SK-N-SH (cell line): Measurements from ENCODE around the gene TET2. TPM values are rescaled to one million over a fixed set of nuclear protein-coding genes. Genes with fewer than 3 reads are reported as not detected.

Source experiments
- CTCF ChIA-PET: fragments of 300-600, 350-600 bp; formaldehyde crosslinking; extraction: SDS; loops from one replicate; lab custom pipeline; 2021; lab: Yijun Ruan, JAX
- POLR2A ChIA-PET: fragments of 350-600 bp; sonication (Branson Sonifier 250); formaldehyde crosslinking; extraction: SDS; loops from one replicate; lab custom pipeline; 2020; ENCODE audit warnings: antibody characterized with exemption, inconsistent platforms; lab: Yijun Ruan, JAX
- DNase-seq: peaks from one replicate; pipeline ENCODE4 v3.0.0; 2012
- H2AFZ ChIP-seq: fragments of 200-600 bp; sonication (generic); 2 replicates; pipeline ENCODE4 v1.8.1; 2016; ENCODE audit warnings: antibody characterized with exemption, mild to moderate bottlenecking, low read depth
- H3F3A ChIP-seq: fragments of 200-600 bp; sonication (generic); replicated peaks from 2 replicates; pipeline ENCODE3; 2016; ENCODE audit warnings: antibody characterized with exemption, mild to moderate bottlenecking; ENCODE audit not compliant: insufficient read depth
- H3K27ac ChIP-seq, 2 experiments: fragments of 200-500 bp in 1 of 2; fragments of 200-600 bp in 1 of 2; sonication (Bioruptor generic) in 1 of 2; sonication (generic), shearing (Covaris generic) in 1 of 2; 2 replicates each; pipeline versions ENCODE4 v1.5.1 to v1.6.1; 2014 to 2016; ENCODE audit warnings: low read depth in 2 of 2, inconsistent platforms in 1 of 2, low read length in 1 of 2, mild to moderate bottlenecking in 1 of 2, mixed read lengths in 1 of 2
- H3K27me3 ChIP-seq: fragments of 200-600 bp; sonication (generic), shearing (Covaris generic); 2 replicates; pipeline ENCODE4 v1.6.1; 2016; ENCODE audit warnings: mixed run types; ENCODE audit not compliant: insufficient read depth
- H3K36me3 ChIP-seq, 2 experiments: fragments of 200-500 bp in 1 of 2; fragments of 200-600 bp in 1 of 2; sonication (Bioruptor generic) in 1 of 2; sonication (generic) in 1 of 2; replicated peaks in 1 of 2; 2 replicates each; pipeline versions ENCODE3 to v1.5.1; 2014 to 2016; ENCODE audit warnings: low read length in 1 of 2, mild to moderate bottlenecking in 1 of 2; ENCODE audit not compliant: insufficient read depth in 2 of 2, control insufficient read depth in 1 of 2
- H3K4me1 ChIP-seq, 2 experiments: fragments of 200-500 bp in 1 of 2; fragments of 200-600 bp in 1 of 2; sonication (Bioruptor generic) in 1 of 2; sonication (generic), shearing (Covaris generic) in 1 of 2; 2 replicates each; pipeline versions ENCODE4 v1.5.1 to v1.6.1; 2014 to 2016; ENCODE audit warnings: low read depth in 1 of 2, low read length in 1 of 2, mixed run types in 1 of 2; ENCODE audit not compliant: insufficient read depth in 2 of 2, control insufficient read depth in 1 of 2
- H3K4me2 ChIP-seq: fragments of 200-600 bp; sonication (generic), shearing (Covaris generic); 2 replicates; pipeline ENCODE4 v1.6.1; 2017; ENCODE audit warnings: mixed run types
- H3K4me3 ChIP-seq, 2 experiments: fragments of 200-500 bp in 1 of 2; fragments of 200-600 bp in 1 of 2; sonication (Bioruptor generic) in 1 of 2; sonication (generic), shearing (Covaris generic) in 1 of 2; 2 replicates each; pipeline versions ENCODE4 v1.5.1 to v1.8.1; 2014 to 2016; ENCODE audit warnings: low read depth in 2 of 2, inconsistent platforms in 1 of 2, low read length in 1 of 2, mild to moderate bottlenecking in 1 of 2, mixed read lengths in 1 of 2, moderate library complexity in 1 of 2
- H3K79me2 ChIP-seq: fragments of 200-600 bp; sonication (generic); 2 replicates; pipeline ENCODE4 v1.8.1; 2017; ENCODE audit warnings: mild to moderate bottlenecking; ENCODE audit not compliant: insufficient read depth
- H3K9ac ChIP-seq: fragments of 200-600 bp; sonication (generic); 2 replicates; pipeline ENCODE4 v1.6.1; 2017; ENCODE audit warnings: mixed run types
- H3K9me2 ChIP-seq: fragments of 200-600 bp; sonication (generic); 2 replicates; pipeline ENCODE4 v1.6.1; 2017; ENCODE audit warnings: mixed run types
- H3K9me3 ChIP-seq: fragments of 200-600 bp; sonication (generic); 2 replicates; pipeline ENCODE4 v1.6.1; 2017; ENCODE audit warnings: mixed run types, mild to moderate bottlenecking, moderate library complexity
- H4K20me1 ChIP-seq: fragments of 200-600 bp; sonication (generic); 2 replicates; pipeline ENCODE4 v1.6.1; 2017; ENCODE audit warnings: mild to moderate bottlenecking, mixed run types; ENCODE audit not compliant: insufficient read depth
- CHD2 ChIP-seq: fragments of 150-350 bp; IDR thresholded peaks from 2 replicates; pipeline ENCODE4 v1.6.1; 2018; ENCODE audit warnings: low read length; ENCODE audit not compliant: partially characterized antibody
- ELF1 ChIP-seq: IDR thresholded peaks from 2 replicates; pipeline ENCODE4 v1.4.0; 2012
- EZH2phosphoT487 ChIP-seq: fragments of 200-600 bp; sonication (generic); IDR thresholded peaks from 2 replicates; pipeline ENCODE4 v1.6.1; 2017; ENCODE audit warnings: low read depth, mixed run types, mild to moderate bottlenecking, antibody characterized with exemption, moderate library complexity, borderline replicate concordance
- FOXJ3 ChIP-seq: sonication (generic); formaldehyde crosslinking; IDR thresholded peaks from 2 replicates; pipeline ENCODE4 v1.5.1; 2020; ENCODE audit warnings: mild to moderate bottlenecking, missing genetic modification reagents
- FOXM1 ChIP-seq: IDR thresholded peaks from 2 replicates; pipeline ENCODE4 v1.4.0; 2012; ENCODE audit warnings: low read depth, mild to moderate bottlenecking
- GATA2 ChIP-seq: sonication (generic); formaldehyde crosslinking; IDR thresholded peaks from 2 replicates; pipeline ENCODE4 v1.5.0; 2020; ENCODE audit warnings: mild to moderate bottlenecking, missing genetic modification reagents
- IRF3 ChIP-seq: fragments of 150-350 bp; IDR thresholded peaks from 2 replicates; pipeline ENCODE4 v1.6.1; 2016; ENCODE audit warnings: mild to moderate bottlenecking, low read depth, low read length
- JUND ChIP-seq: IDR thresholded peaks from 2 replicates; pipeline ENCODE4 v1.4.0; 2012
- MEF2A ChIP-seq: IDR thresholded peaks from 2 replicates; pipeline ENCODE4 v1.4.0; 2012; ENCODE audit warnings: low read depth, borderline replicate concordance
- MXI1 ChIP-seq: IDR thresholded peaks from 2 replicates; pipeline ENCODE4 v1.6.1; 2012; ENCODE audit warnings: mild to moderate bottlenecking, low read depth, low read length, improper control_type of control experiment
- NFIC ChIP-seq: IDR thresholded peaks from 2 replicates; pipeline ENCODE4 v1.4.0; 2012; ENCODE audit warnings: borderline replicate concordance
- NRF1 ChIP-seq: IDR thresholded peaks from 2 replicates; pipeline ENCODE4 v1.6.1; 2012; ENCODE audit warnings: low read depth, mild to moderate bottlenecking, low read length
- RCOR1 ChIP-seq: fragments of 150-350 bp; IDR thresholded peaks from 2 replicates; pipeline ENCODE4 v1.6.1; 2017; ENCODE audit warnings: antibody characterized with exemption, low read length
- REST ChIP-seq: IDR thresholded peaks from 2 replicates; pipeline ENCODE4 v1.6.1; 2012; ENCODE audit warnings: mild to moderate bottlenecking, low read depth, low read length, moderate library complexity
- SIN3A ChIP-seq: IDR thresholded peaks from 2 replicates; pipeline ENCODE4 v1.6.1; 2012; ENCODE audit warnings: low read depth, mild to moderate bottlenecking, low read length, moderate library complexity, borderline replicate concordance
- TCF12 ChIP-seq: IDR thresholded peaks from 2 replicates; pipeline ENCODE4 v1.4.0; 2012
- USF1 ChIP-seq: IDR thresholded peaks from 2 replicates; pipeline ENCODE4 v1.4.0; 2012; ENCODE audit warnings: low read depth, borderline replicate concordance
- WGBS: methylation state at CpG from one replicate; pipeline ENCODE4 v1.1.6; 2017; ENCODE audit warnings: low lambda C conversion rate; 5-methylcytosine and 5-hydroxymethylcytosine counted together
- polyA plus RNA-seq, 3 experiments: library from polyadenylated mRNA; depleted of rRNA; stranded (reverse); fragments of >200 nt; gene quantifications; 2 replicates each; pipeline ENCODE4 v1.2.3, GENCODE V29; 2012
- TF ChIP-seq, protein P1 (sequence below): fragments of 200-600 bp; sonication (generic); IDR thresholded peaks from 2 replicates; pipeline ENCODE4 v1.6.1; 2017; ENCODE audit warnings: antibody characterized with exemption, mild to moderate bottlenecking, moderate library complexity
- TF ChIP-seq, protein P2 (sequence below): fragments of 150-350 bp; IDR thresholded peaks from 2 replicates; pipeline ENCODE4 v1.6.1; 2017; ENCODE audit warnings: antibody characterized with exemption, low read length, low read depth, borderline replicate concordance
- TF ChIP-seq, protein P3 (sequence below): IDR thresholded peaks from 2 replicates; pipeline ENCODE4 v1.4.0; 2012; ENCODE audit warnings: low read depth

TET2 gene
- polyA plus RNA-seq, 1 of the 3 experiments (the other 2 are of a cell fraction), result 3.5 TPM

DNA sequence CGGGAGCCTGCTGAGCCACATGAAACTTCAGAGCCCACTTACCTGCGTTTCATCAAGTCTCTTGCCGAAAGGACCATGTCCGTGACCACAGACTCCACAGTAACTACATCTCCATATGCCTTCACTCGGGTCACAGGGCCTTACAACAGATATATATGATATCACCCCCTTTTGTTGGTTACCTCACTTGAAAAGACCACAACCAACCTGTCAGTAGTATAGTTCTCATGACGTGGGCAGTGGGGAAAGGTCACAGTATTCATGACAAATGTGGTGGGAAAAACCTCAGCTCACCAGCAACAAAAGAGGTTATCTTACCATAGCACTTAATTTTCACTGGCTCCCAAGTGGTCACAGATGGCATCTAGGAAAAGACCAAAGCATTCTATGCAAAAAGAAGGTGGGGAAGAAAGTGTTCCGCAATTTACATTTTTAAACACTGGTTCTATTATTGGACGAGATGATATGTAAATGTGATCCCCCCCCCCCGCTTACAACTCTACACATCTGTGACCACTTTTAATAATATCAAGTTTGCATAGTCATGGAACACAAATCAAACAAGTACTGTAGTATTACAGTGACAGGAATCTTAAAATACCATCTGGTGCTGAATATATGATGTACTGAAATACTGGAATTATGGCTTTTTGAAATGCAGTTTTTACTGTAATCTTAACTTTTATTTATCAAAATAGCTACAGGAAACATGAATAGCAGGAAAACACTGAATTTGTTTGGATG lies 129.9 kb downstream of the TET2 start:
- Histone ChIP-seq H3K4me3 (no peak overlapping the region), H3K9me2 (no peaks in the 10 kb centered on the region), H4K20me1 (no peaks in the 10 kb centered on the region), H3K4me1 (peaks cover 0 to 10% of the 10 kb centered on the region in 2 experiments; a peak in 1 of 4 replicates), H3K9ac (no peak overlapping the region), H3K9me3 (no peaks in the 10 kb centered on the region), H3K27ac (no peak overlapping the region), H2AFZ (no peak overlapping the region), H3F3A (peaks cover 22% of the 10 kb centered on the region), H3K36me3 (peaks cover 43 to 58% of the 10 kb centered on the region in 2 experiments), H3K4me2 (no peak overlapping the region), H3K79me2 (no peaks in the 10 kb centered on the region), H3K27me3 (no peaks in the 10 kb centered on the region)
- TF ChIP-seq, protein P1, sequence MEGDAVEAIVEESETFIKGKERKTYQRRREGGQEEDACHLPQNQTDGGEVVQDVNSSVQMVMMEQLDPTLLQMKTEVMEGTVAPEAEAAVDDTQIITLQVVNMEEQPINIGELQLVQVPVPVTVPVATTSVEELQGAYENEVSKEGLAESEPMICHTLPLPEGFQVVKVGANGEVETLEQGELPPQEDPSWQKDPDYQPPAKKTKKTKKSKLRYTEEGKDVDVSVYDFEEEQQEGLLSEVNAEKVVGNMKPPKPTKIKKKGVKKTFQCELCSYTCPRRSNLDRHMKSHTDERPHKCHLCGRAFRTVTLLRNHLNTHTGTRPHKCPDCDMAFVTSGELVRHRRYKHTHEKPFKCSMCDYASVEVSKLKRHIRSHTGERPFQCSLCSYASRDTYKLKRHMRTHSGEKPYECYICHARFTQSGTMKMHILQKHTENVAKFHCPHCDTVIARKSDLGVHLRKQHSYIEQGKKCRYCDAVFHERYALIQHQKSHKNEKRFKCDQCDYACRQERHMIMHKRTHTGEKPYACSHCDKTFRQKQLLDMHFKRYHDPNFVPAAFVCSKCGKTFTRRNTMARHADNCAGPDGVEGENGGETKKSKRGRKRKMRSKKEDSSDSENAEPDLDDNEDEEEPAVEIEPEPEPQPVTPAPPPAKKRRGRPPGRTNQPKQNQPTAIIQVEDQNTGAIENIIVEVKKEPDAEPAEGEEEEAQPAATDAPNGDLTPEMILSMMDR, result no peak
- TF ChIP-seq TCF12 (no peak), FOXJ3 (CRISPR knock-in tag) (no peak), RCOR1 (no peak), USF1 (no peak), MEF2A (no peak), CHD2 (no peak), NFIC (no peak), ELF1 (no peak), EZH2phosphoT487 (no peak), NRF1 (no peak), REST (no peak), FOXM1 (no peak), IRF3 (no peak), GATA2 (no peak), SIN3A (no peak), MXI1 (no peak), JUND (no peak)
- TF ChIP-seq, protein P2, sequence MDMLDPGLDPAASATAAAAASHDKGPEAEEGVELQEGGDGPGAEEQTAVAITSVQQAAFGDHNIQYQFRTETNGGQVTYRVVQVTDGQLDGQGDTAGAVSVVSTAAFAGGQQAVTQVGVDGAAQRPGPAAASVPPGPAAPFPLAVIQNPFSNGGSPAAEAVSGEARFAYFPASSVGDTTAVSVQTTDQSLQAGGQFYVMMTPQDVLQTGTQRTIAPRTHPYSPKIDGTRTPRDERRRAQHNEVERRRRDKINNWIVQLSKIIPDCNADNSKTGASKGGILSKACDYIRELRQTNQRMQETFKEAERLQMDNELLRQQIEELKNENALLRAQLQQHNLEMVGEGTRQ, result no peak
- TF ChIP-seq, protein P3, sequence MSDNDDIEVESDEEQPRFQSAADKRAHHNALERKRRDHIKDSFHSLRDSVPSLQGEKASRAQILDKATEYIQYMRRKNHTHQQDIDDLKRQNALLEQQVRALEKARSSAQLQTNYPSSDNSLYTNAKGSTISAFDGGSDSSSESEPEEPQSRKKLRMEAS, result no peak
- no peak for DNase-seq
- POLR2A ChIA-PET, result no interaction called here
- 90% methylated on average over 9 of the region's 9 CpGs for WGBS
- CTCF ChIA-PET, result interaction anchor here (1.1 to 1.4 kb wide), 3 partner anchors 13 to 136 kb away, joined by 3 to 4 read pairs (median 3); no protein-coding TSS in a partner anchor
